GM12878 (cell line): ENCODE measurements around the gene GAR1. TPM values are rescaled to one million over a fixed set of nuclear protein-coding genes. Genes with fewer than 3 reads are reported as not detected.

ENCODE experiments used
- ATAC-seq: fragments of 200-7000 bp; cut with Tn5 transposase; 3 replicates; pipeline ENCODE4 v1.9.1; 2020; ENCODE audit warnings: mild to moderate bottlenecking, moderate library complexity
- BruUV-seq: library from RNA; stranded (reverse); fragments of 400-500 nt; replicated peaks from 2 replicates; lab custom pipeline; 2021; lab: Mats Ljungman, UMichigan
- CTCF ChIA-PET: fragments of 300-600 bp; sonication (Branson Sonifier 250); formaldehyde crosslinking; extraction: SDS; loops from one replicate; lab custom pipeline; 2021; ENCODE audit warnings: inconsistent platforms; lab: Yijun Ruan, JAX
- POLR2A ChIA-PET: fragments of 350-600 bp; formaldehyde crosslinking; extraction: SDS; loops from one replicate; lab custom pipeline; 2021; ENCODE audit warnings: inconsistent platforms; lab: Charles Lee
- RAD21 ChIA-PET: fragments of 300-600 bp; sonication (Branson Sonifier 250); formaldehyde crosslinking; loops from one replicate; lab custom pipeline; 2023; ENCODE audit warnings: antibody characterized with exemption; ENCODE audit not compliant: unreplicated experiment; lab: Charles Lee
- SMC1A ChIA-PET: fragments of 300-600 bp; sonication (Branson Sonifier 250); formaldehyde crosslinking; loops from one replicate; lab custom pipeline; 2023; ENCODE audit not compliant: unreplicated experiment, uncharacterized antibody; lab: Charles Lee
- DNase-seq: peaks from one replicate; pipeline ENCODE4 v3.0.0-alpha.2; 2011; ENCODE audit warnings: low read depth, low spot score
- FAIRE-seq: peaks from 3 replicates; lab custom pipeline; 2011; peaks lifted over from hg19 to GRCh38; lab: Jason Lieb, UNC
- H2AFZ ChIP-seq: 2 replicates; pipeline ENCODE4 v1.6.0; 2011; ENCODE audit warnings: low read depth, low read length, control low read depth; ENCODE audit not compliant: control insufficient read depth
- H3K27ac ChIP-seq: 2 replicates; pipeline ENCODE4 v1.5.1; 2011; ENCODE audit warnings: control low read depth; ENCODE audit not compliant: control insufficient read depth, insufficient read depth
- H3K27me3 ChIP-seq, 2 experiments: replicated peaks in 1 of 2; 2 replicates each; pipeline versions ENCODE4 v1.6.0 to v1.6.1; 2011; ENCODE audit warnings: low read length in 1 of 2; ENCODE audit not compliant: control insufficient read depth in 2 of 2, insufficient read depth in 2 of 2
- H3K36me3 ChIP-seq, 2 experiments: 2 replicates each; pipeline ENCODE4 v1.5.1; 2011; ENCODE audit warnings: low read length in 1 of 2; ENCODE audit not compliant: control insufficient read depth in 2 of 2, insufficient read depth in 2 of 2
- H3K4me1 ChIP-seq: 2 replicates; pipeline ENCODE4 v1.6.1; 2011; ENCODE audit warnings: mild to moderate bottlenecking, low read length, moderate library complexity, mixed read lengths; ENCODE audit not compliant: control insufficient read depth, insufficient read depth
- H3K4me2 ChIP-seq: 2 replicates; pipeline ENCODE4 v1.6.0; 2011; ENCODE audit warnings: control low read depth; ENCODE audit not compliant: control insufficient read depth, insufficient read depth
- H3K4me3 ChIP-seq: fragments of 200-600 bp; sonication (generic); 2 replicates; pipeline ENCODE4 v1.5.1; 2016
- H3K79me2 ChIP-seq: 2 replicates; pipeline ENCODE4 v1.6.0; 2011; ENCODE audit warnings: low read length; ENCODE audit not compliant: control insufficient read depth, insufficient read depth
- H3K9ac ChIP-seq: 2 replicates; pipeline ENCODE4 v1.8.0; 2011; ENCODE audit warnings: low read length, control low read depth, mixed read lengths; ENCODE audit not compliant: control insufficient read depth, insufficient read depth
- H3K9me3 ChIP-seq: replicated peaks from 3 replicates; pipeline ENCODE4 v1.5.1; 2011; ENCODE audit warnings: mild to moderate bottlenecking, low read length; ENCODE audit not compliant: control insufficient read depth, insufficient read depth
- H4K20me1 ChIP-seq: 2 replicates; pipeline ENCODE4 v1.6.0; 2011; ENCODE audit not compliant: control insufficient read depth, insufficient read depth
- ATF7 ChIP-seq: fragments of 450-650 bp; IDR thresholded peaks from 2 replicates; pipeline ENCODE4 v1.6.1; 2016; ENCODE audit warnings: low read depth, mild to moderate bottlenecking
- BCL3 ChIP-seq: IDR thresholded peaks from 2 replicates; pipeline ENCODE4 v1.6.1; 2011; ENCODE audit warnings: borderline replicate concordance, low read depth, mild to moderate bottlenecking, moderate library complexity, low read length; ENCODE audit not compliant: insufficient read depth, poor library complexity, severe bottlenecking
- DPF2 ChIP-seq: fragments of 450-650 bp; IDR thresholded peaks from 2 replicates; pipeline ENCODE4 v1.6.1; 2017; ENCODE audit warnings: mild to moderate bottlenecking
- MAX ChIP-seq: IDR thresholded peaks from 2 replicates; pipeline ENCODE4 v1.6.1; 2012; ENCODE audit warnings: low read depth, low read length, improper control_type of control experiment
- SPI1 ChIP-seq: IDR thresholded peaks from 2 replicates; pipeline ENCODE4 v1.6.1; 2011; ENCODE audit warnings: low read depth, mild to moderate bottlenecking, low read length, moderate library complexity, borderline replicate concordance; ENCODE audit not compliant: insufficient read depth
- TAF1 ChIP-seq: IDR thresholded peaks from 2 replicates; pipeline ENCODE4 v1.6.1; 2011; ENCODE audit warnings: mild to moderate bottlenecking, low read depth, low read length, borderline replicate concordance
- ZNF384 ChIP-seq: IDR thresholded peaks from 2 replicates; pipeline ENCODE4 v1.6.1; 2012; ENCODE audit warnings: low read depth, mild to moderate bottlenecking, low read length, improper control_type of control experiment, borderline replicate concordance
- WGBS: methylation state at CpG from one replicate; pipeline ENCODE4 v1.1.6; 2016; ENCODE audit warnings: low lambda C conversion rate; ENCODE audit not compliant: insufficient replicate concordance, insufficient coverage; ENCODE audit errors: missing lambda C conversion rate; 5-methylcytosine and 5-hydroxymethylcytosine counted together
- in situ Hi-C: fragments of 300-500 bp; cut with MboI; formaldehyde crosslinking; loops from 9 replicates; pipeline ENCODE4 v1.14.3; 2018; ENCODE audit warnings: mixed read lengths
- intact Hi-C: fragments of 100-400 bp; cut with micrococcal nuclease; formaldehyde crosslinking; loops from one replicate; pipeline ENCODE4 v1.14.2; 2022; ENCODE audit not compliant: unreplicated experiment
- polyA plus RNA-seq, 11 experiments: library from polyadenylated mRNA; depleted of rRNA in 4 of 11; unstranded in 6 of 11; stranded (reverse) in 5 of 11; fragments of >200 nt; fragmentation: Nextera tagmentation in 4 of 11; fragmentation: Illumina TruSeq in 1 of 11; extraction: Ambion mirVana in 4 of 11; extraction: Trizol in 1 of 11; gene quantifications; 1 replicate in 1 of 11; 2 replicates in 10 of 11; pipeline versions ENCODE4 v1.2.1 to v1.2.3, GENCODE V29; 2011 to 2016; ENCODE audit warnings: inconsistent platforms in 2 of 11, missing spikeins in 2 of 11, low read depth in 1 of 11
- total RNA-seq, 4 experiments: library from RNA; depleted of rRNA in 3 of 4; stranded (reverse); fragments of >200 nt in 3 of 4; fragmentation: Illumina TruSeq in 1 of 4; extraction: Trizol in 1 of 4; gene quantifications; 2 replicates each; pipeline versions ENCODE4 v1.2.1 to v1.2.3, GENCODE V29; 2013 to 2021
- TF ChIP-seq, protein P1 (sequence below): fragments of 450-650 bp; IDR thresholded peaks from 2 replicates; pipeline ENCODE4 v1.6.1; 2014; ENCODE audit warnings: mild to moderate bottlenecking
- TF ChIP-seq, protein P2 (sequence below): fragments of 450-650 bp; formaldehyde crosslinking; IDR thresholded peaks from 2 replicates; pipeline ENCODE4 v1.4.0; 2022; ENCODE audit warnings: mild to moderate bottlenecking, moderate library complexity

GAR1 gene
- total and polyA plus RNA-seq, 10 of the 15 experiments (the other 5 are each of a cell fraction or from before 2014, with no cell fraction given), result 11.7 to 76.3 (median 29.8) TPM

DNA sequence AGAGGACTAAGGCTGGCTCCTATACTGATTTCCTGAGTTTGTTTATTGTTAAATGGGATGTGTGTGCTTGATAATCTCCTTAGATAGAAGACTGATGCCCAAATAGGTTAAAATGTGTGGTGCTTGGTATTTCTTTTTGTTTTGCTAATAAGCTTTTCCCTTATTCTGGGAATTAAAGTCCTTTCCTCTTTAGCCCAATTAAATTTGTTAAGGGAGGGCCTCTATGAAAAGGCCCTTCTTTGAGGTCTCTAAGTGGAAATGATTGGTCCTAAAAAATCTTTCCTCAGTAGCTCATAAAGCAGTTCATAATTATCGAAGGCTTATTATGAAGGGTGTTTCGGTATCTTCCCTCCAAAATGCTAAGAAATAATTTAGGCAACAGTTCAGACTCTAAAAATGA, 12.1 kb downstream of the GAR1 start, which contains the start of gene RRH:
Gene RRH, plus strand, starts transcription at position 301 of the 400 bp plus-strand sequence. Its CDS starts 56 bp downstream, at position 357.
- Histone ChIP-seq H2AFZ (no peak within 1 kb of the TSS), H3K4me2 (no peak within 1 kb of the TSS), H3K79me2 (no peaks in the 10 kb centered on the region), H3K27me3 (no peaks in the 10 kb centered on the region), H3K4me1 (no peaks in the 10 kb centered on the region), H3K9ac (no peak within 1 kb of the TSS), H4K20me1 (no peaks in the 10 kb centered on the region), H3K27ac (no peak within 1 kb of the TSS), H3K36me3 (no peaks in the 10 kb centered on the region; a peak in 1 of 4 replicates), H3K9me3 (no peaks in the 10 kb centered on the region), H3K4me3 (no peak within 1 kb of the TSS)
- CTCF ChIA-PET, result interaction anchor here (0.7 to 4.8 kb wide), 11 partner anchors 11 to 407 kb away, joined by 3 to 36 read pairs (median 5); partner anchors contain the start of gene SEC24B
- 100% methylated on average over 2 of the region's 2 CpGs for WGBS
- RAD21 ChIA-PET, result interaction anchor here (1.2 to 1.5 kb wide), 2 partner anchors 394 to 407 kb away, joined by 3 to 6 read pairs; partner anchors contain the start of gene SEC24B
- no TSS peak for BruUV-seq
- in situ Hi-C loops (no loop called here), intact Hi-C loops (loop anchor here (2.0 kb wide), 1 partner anchor 405 kb away; no protein-coding TSS in a partner anchor)
- no peak for DNase-seq
- POLR2A ChIA-PET, result no interaction called here
- ATAC-seq, result no peak
- no peak for FAIRE-seq
- TF ChIP-seq TAF1, result no peak
- no peak for TF ChIP-seq ZNF384
- TF ChIP-seq ATF7, result no peak
- no peak for TF ChIP-seq DPF2
- SMC1A ChIA-PET, result interaction anchor here (0.6 to 2.9 kb wide), 3 partner anchors 127 to 165 kb away, joined by 3 to 12 read pairs (median 4); no protein-coding TSS in a partner anchor

DNA sequence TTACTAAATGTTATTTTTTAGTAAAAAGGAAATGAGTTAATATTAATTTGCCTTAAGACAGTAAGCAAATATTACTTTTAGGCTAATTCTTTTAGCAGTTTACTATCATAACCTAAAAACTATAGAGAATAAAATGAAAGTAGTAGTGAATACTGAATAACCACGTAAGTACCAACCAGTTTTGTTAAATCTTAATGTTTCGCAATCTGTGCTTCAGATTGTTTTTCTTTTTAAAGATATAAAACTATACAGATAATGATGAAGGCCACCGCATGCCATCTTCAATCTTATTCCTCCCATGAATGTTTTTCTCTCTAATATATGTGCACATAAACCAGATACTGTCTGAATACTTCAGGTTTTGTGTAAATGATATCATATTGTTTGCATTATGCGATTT, 18.2 kb downstream of the GAR1 start:
- DNase-seq, result no peak
- no peak for FAIRE-seq
- Histone ChIP-seq H3K36me3 (no peaks in the 10 kb centered on the region; a peak in 1 of 4 replicates), H4K20me1 (no peaks in the 10 kb centered on the region), H3K4me3 (no peak overlapping the region), H3K27me3 (no peaks in the 10 kb centered on the region), H2AFZ (no peak overlapping the region), H3K9me3 (no peaks in the 10 kb centered on the region), H3K27ac (no peak overlapping the region), H3K4me1 (no peaks in the 10 kb centered on the region), H3K9ac (no peak overlapping the region), H3K4me2 (no peak overlapping the region), H3K79me2 (no peaks in the 10 kb centered on the region)
- ChIA-PET RAD21 (no interaction called here), SMC1A (no interaction called here), POLR2A (no interaction called here), CTCF (no interaction called here)
- in situ Hi-C loops, result no loop called here
- BruUV-seq, result no TSS peak
- intact Hi-C loops, result loop anchor here (10.0 kb wide), 1 partner anchor 141 kb away; no protein-coding TSS in a partner anchor
- no peak for ATAC-seq
- WGBS, result 96% methylated on average over 4 of the region's 4 CpGs
- TF ChIP-seq BCL3 (no peak), SPI1 (no peak), MAX (no peak)
- TF ChIP-seq, protein P1, sequence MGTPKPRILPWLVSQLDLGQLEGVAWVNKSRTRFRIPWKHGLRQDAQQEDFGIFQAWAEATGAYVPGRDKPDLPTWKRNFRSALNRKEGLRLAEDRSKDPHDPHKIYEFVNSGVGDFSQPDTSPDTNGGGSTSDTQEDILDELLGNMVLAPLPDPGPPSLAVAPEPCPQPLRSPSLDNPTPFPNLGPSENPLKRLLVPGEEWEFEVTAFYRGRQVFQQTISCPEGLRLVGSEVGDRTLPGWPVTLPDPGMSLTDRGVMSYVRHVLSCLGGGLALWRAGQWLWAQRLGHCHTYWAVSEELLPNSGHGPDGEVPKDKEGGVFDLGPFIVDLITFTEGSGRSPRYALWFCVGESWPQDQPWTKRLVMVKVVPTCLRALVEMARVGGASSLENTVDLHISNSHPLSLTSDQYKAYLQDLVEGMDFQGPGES, result no peak
- TF ChIP-seq, protein P2, sequence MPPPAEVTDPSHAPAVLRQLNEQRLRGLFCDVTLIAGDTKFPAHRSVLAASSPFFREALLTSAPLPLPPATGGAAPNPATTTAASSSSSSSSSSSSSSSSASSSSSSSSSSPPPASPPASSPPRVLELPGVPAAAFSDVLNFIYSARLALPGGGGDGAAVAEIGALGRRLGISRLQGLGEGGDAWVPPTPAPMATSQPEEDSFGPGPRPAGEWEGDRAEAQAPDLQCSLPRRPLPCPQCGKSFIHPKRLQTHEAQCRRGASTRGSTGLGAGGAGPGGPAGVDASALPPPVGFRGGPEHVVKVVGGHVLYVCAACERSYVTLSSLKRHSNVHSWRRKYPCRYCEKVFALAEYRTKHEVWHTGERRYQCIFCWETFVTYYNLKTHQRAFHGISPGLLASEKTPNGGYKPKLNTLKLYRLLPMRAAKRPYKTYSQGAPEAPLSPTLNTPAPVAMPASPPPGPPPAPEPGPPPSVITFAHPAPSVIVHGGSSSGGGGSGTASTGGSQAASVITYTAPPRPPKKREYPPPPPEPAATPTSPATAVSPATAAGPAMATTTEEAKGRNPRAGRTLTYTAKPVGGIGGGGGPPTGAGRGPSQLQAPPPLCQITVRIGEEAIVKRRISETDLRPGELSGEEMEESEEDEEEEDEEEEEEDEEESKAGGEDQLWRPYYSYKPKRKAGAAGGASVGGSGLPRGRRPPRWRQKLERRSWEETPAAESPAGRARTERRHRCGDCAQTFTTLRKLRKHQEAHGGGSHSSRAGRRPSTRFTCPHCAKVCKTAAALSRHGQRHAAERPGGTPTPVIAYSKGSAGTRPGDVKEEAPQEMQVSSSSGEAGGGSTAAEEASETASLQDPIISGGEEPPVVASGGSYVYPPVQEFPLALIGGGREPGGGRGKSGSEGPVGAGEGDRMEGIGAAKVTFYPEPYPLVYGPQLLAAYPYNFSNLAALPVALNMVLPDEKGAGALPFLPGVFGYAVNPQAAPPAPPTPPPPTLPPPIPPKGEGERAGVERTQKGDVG, result no peak
